Kidney epithelial cell (primary cell): Measurements from ENCODE around the gene STK17A. TPM values are rescaled to one million over a fixed set of nuclear protein-coding genes. Genes with fewer than 3 reads are reported as not detected.

Experiments used
- DNase-seq: peaks from one replicate; pipeline ENCODE4 v3.0.0-alpha.2; 2010; ENCODE audit warnings: low read depth
- H3K27me3 ChIP-seq: 2 replicates; pipeline ENCODE4 v1.6.0; 2011; ENCODE audit warnings: low read length; ENCODE audit not compliant: control insufficient read depth, insufficient read depth
- H3K36me3 ChIP-seq: 2 replicates; pipeline ENCODE4 v1.5.1; 2011; ENCODE audit warnings: low read length; ENCODE audit not compliant: control insufficient read depth, insufficient read depth
- H3K4me3 ChIP-seq: 2 replicates; pipeline ENCODE4 v1.5.1; 2011; ENCODE audit warnings: low read depth, mild to moderate bottlenecking, control low read depth, low read length
- CTCF ChIP-seq: IDR thresholded peaks from 2 replicates; pipeline ENCODE4 v1.5.1; 2011; ENCODE audit warnings: mild to moderate bottlenecking, moderate library complexity, low read length, control low read depth, inconsistent platforms; ENCODE audit not compliant: insufficient read depth, poor library complexity, severe bottlenecking
- total RNA-seq: library from RNA; depleted of rRNA; stranded (reverse); fragments of >200 nt; gene quantifications from 2 replicates; pipeline ENCODE4 v1.2.3, GENCODE V29; 2015

Gene STK17A
- total RNA-seq, 1 donor from 2014 or later, result 12.8 TPM

GRCh38 chr7:43589133-43589478, 6.2 kb downstream of the STK17A start:
- TF ChIP-seq CTCF, result no peak

GRCh38 chr7:43589728-43590127, 6.8 kb downstream of the STK17A start:
- no peak overlapping the region for H3K4me3 ChIP-seq
- no peaks in the 10 kb centered on the region for H3K36me3 ChIP-seq
- DNase-seq, result no peak
- H3K27me3 ChIP-seq, result no peaks in the 10 kb centered on the region
- no peak for TF ChIP-seq CTCF

More at GRCh38 chr7:43589133-43589478, 6.2 kb downstream of the STK17A start:
- Histone ChIP-seq H3K27me3 (no peaks in the 10 kb centered on the region), H3K36me3 (no peaks in the 10 kb centered on the region), H3K4me3 (no peak overlapping the region)
- no peak for DNase-seq

GRCh38 chr7:43590862-43591557, 8.1 kb downstream of the STK17A start:
- TF ChIP-seq CTCF, result no peak
- Histone ChIP-seq H3K4me3 (no peak overlapping the region), H3K27me3 (no peaks in the 10 kb centered on the region), H3K36me3 (no peaks in the 10 kb centered on the region)
- DNase-seq, result no peak

DNA sequence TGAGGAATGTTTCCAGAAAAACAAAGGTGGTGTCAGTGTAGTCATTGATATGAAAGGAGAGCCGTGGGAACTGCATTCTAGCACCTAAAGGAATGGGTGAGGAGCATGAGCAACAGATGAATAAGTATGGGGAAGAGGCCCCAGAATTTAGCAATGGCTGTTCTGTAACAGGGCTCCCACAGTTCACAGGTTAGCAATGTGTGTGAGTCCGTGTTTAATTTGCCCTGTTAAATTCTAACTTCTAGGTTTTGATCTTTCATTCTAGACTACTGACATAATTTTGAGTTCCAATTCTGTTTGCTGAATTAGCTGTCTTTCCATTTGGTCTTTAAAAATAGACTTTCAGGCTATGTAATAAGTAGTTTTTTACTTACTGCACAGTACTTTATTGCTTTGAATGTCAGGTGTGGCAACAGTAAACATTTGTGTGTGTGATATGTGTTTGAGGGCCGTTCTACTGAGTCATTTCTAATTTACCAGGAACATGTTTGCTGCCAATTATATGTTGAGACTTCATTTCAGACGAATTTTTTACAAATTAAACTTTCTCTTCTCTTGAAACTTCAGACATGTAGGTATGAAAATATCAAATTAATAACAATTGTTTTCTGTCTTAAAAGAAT, 8.8 kb downstream of the STK17A start:
- no peaks in the 10 kb centered on the region for H3K36me3 ChIP-seq
- no peaks in the 10 kb centered on the region for H3K27me3 ChIP-seq
- no peak overlapping the region for H3K4me3 ChIP-seq
- DNase-seq, result no peak
- no peak for TF ChIP-seq CTCF

DNA sequence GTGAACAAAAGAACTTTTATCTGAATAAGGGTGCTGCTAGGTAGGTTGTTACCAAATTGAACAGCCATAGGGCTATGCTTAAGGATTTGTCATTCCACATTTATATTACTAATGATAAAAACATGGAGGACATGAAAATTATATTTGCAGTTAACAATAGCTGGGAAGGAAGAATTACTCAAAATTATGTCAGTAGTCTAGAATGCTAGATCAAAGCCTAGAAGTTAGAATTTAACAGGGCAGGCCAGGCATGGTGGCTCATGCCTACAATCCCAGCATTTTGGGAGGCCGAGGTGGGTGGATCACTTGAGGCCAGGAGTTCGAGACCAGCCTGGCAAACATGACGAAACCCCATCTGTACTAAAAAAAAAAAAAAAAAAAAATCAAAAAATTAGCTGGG, 9.4 kb downstream of the STK17A start:
- Histone ChIP-seq H3K4me3 (no peak overlapping the region), H3K27me3 (no peaks in the 10 kb centered on the region), H3K36me3 (no peaks in the 10 kb centered on the region)
- DNase-seq, result no peak
- no peak for TF ChIP-seq CTCF

GRCh38 chr7:43593010-43593409, 10.1 kb downstream of the STK17A start:
- Histone ChIP-seq H3K36me3 (no peaks in the 10 kb centered on the region), H3K4me3 (no peak overlapping the region), H3K27me3 (no peaks in the 10 kb centered on the region)
- no peak for TF ChIP-seq CTCF
- no peak for DNase-seq
